GM12865 (cell line): ENCODE measurements around the gene SAMD5.
A peak's percentile ranks its signal among the peaks of the same experiment; 100 is the strongest.

Source experiments
- DNase-seq: peaks from one replicate; pipeline ENCODE4 v3.0.0; 2010; ENCODE audit warnings: low read depth
- H3K4me3 ChIP-seq: 2 replicates; pipeline ENCODE4 v1.5.1; 2011; ENCODE audit warnings: mild to moderate bottlenecking, low read depth, low read length, control low read depth
- TF ChIP-seq, protein P1 (sequence below): IDR thresholded peaks from 2 replicates; pipeline ENCODE4 v1.5.1; 2011; ENCODE audit warnings: low read length, control low read depth, low read depth, inconsistent platforms; ENCODE audit not compliant: insufficient read depth; ENCODE audit errors: missing control alignments

The SAMD5 gene

DNA sequence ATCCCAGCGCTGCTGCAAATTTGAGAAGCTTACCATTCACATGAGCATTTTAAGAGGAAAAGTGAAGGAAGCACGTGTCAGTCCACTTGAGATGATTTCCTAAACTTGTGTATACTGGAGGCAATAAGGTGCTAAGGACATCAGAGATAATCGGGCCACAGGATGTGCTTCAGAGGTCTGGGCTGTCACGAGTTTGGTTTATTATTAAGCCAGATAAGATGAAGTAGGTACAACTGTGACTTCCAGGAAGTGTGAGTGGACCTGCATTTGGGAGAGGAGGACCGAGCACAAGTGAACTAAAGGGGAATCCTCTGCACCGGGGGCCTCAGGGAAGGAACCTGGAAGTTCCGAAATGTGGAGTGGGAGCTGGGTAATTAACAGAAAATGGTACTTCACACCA is 1.4 kb downstream of the SAMD5 start:
- DNase-seq = no peak
- TF ChIP-seq, protein P1, sequence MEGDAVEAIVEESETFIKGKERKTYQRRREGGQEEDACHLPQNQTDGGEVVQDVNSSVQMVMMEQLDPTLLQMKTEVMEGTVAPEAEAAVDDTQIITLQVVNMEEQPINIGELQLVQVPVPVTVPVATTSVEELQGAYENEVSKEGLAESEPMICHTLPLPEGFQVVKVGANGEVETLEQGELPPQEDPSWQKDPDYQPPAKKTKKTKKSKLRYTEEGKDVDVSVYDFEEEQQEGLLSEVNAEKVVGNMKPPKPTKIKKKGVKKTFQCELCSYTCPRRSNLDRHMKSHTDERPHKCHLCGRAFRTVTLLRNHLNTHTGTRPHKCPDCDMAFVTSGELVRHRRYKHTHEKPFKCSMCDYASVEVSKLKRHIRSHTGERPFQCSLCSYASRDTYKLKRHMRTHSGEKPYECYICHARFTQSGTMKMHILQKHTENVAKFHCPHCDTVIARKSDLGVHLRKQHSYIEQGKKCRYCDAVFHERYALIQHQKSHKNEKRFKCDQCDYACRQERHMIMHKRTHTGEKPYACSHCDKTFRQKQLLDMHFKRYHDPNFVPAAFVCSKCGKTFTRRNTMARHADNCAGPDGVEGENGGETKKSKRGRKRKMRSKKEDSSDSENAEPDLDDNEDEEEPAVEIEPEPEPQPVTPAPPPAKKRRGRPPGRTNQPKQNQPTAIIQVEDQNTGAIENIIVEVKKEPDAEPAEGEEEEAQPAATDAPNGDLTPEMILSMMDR = no peak
- H3K4me3 ChIP-seq = no peak overlapping the region

DNA sequence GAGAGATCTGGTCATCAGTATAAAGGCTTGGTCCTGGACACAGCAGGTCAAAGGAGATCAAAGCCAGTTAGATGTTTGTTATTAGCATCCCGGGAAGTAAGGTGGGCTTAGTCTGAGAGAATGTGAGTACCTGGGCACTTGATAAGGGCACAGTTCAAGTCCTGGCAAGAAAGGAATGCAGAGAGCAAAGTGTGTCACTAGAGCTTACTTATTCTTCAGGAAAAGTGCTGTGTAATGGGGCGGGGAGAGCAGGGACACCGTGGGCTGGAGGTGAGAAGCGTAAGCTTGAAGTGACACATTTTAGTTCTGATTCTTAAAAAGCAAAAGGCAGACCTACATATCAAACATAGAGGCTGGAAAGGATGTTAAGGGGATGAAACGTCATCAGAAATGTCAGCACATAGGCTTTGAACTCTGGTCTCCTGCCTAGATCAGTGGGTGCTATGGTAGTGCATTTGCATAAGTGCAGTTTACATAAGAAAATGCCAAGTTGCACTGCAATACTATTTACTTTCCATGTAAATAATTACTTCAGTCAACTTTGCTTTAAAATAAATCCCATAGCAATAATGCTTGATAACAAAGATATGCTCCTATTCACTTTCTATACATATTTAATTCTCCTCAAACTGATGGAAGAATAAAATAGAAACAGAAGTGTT is 2.6 kb downstream of the SAMD5 start:
- H3K4me3 ChIP-seq = no peak overlapping the region
- TF ChIP-seq, protein P1 = no peak
- no peak for DNase-seq

DNA sequence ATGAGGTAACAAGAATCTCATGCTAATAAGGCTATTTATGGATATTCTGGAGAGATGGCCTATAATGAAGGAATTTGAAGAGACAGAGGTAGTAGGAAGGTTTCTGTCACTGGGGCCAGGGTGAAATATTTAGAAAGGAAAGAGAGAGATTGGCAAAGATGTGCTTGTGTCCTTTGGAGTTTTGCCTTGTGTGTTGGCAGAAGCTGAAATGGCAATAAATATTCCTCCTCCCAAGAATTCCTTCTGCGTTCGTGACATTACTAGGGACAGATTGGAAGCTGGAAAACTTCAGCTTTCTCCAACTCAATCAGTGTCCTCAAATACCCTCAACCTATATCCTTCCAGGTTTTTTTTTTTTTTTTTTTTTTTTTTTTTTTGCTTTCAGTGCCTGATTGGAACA is 6.3 kb downstream of the SAMD5 start:
- no peak for DNase-seq
- H3K4me3 ChIP-seq = no peak overlapping the region
- TF ChIP-seq, protein P1 = no peak

DNA sequence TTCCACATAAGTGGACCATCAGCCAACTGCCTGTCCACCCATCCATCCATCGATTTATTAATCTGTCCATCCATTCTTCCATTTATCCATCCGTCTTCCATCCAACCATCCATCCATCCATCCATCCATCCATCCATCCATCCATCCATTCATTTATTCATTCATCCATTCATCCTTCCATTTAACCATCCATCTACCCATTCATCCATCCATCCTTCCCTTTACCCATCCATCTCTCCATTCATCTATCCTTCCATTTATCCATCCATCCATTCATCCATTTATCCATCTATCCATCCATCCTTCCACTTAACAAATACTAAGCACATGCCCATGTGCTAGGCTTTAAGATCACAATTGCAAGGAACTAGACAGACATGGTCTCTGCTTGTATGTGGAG is 6.8 kb downstream of the SAMD5 start:
- TF ChIP-seq, protein P1 = no peak
- DNase-seq = no peak

DNA sequence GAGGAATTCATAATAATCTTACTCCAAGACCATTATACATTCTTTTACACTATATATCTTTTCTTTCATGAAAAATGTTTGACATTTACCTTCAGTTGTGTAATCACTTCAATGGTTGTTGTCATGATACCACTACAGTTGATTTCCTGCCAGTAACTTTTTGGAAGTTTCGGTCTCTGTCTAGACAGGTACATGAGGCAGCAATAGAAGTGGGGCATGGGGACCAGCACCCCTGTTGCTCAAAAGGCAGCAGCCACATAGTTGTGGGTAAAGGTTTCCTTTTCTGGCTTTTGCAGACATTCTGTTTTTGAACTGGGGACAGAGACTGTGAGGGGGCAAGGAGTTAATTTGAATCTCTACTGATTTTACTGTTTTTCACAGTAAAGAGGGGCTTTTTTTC is 14.1 kb downstream of the SAMD5 start:
- DNase-seq = peak; percentile 47
- H3K4me3 ChIP-seq = no peak overlapping the region
- TF ChIP-seq, protein P1 = no peak

More for the DNA sequence above, 6.8 kb downstream of the SAMD5 start:
- H3K4me3 ChIP-seq = no peak overlapping the region

DNA sequence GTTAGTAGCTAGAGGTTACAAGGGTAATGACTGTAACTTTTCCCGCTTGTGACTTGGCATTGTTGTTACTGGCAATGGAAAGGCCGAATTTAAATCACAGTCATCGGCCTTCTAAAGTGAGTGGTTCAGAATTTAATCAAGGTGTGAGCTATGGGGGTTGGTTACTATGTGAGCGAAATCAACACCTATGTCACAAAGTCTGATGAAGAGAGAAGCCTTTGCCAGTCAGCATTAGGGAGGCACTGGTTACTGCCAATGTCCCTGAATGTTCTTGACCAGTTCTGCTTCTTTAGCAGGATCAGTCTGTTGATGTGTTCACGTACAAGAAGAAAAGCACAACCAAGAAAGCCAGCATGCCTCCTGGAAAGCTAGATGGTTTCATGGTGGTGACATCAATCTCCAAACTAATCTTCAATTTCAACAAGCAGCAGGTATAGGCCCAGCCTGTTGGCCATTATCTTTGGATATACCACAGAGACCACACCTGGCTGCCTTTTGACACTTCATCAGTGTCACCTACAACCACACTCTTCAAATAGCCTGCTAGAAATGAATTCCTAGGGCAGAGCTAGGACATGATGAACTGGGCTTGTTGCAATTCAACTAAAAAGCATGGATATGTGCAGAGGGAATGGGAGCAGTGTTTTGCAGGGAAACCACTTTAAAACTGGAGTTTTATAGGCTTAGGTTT is 17.2 kb downstream of the SAMD5 start:
- no peak for DNase-seq
- TF ChIP-seq, protein P1 = no peak
- H3K4me3 ChIP-seq = no peak overlapping the region

DNA sequence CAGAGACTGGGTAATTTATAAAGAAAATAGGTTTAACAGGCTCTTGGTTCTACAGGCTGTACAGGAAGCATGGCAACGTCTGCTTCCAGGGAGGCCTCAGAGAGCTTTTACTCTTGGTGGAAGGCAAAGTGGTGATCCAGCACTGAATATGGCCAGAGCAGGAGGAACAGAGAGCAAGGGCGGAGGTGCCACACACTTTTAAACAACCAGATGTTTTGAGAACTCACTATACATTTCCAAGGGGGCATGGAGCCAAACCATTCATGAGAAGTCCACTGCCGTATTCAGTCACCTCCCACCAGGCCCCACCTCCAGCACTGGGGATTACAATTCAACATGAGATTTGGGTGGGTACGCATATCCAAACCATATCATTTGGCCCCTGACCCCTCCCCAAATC is 18.7 kb downstream of the SAMD5 start:
- DNase-seq = no peak

More for the DNA sequence above, 18.7 kb downstream of the SAMD5 start:
- H3K4me3 ChIP-seq = no peak overlapping the region
- TF ChIP-seq, protein P1 = no peak
